Fibroblast of lung (primary cell): ENCODE results near the gene GYPE.
"Not testable (repeated sequence)": the region's sequence is repeated elsewhere in the genome, so short reads cannot be mapped to it uniquely, and the experiment has no call there.

Source experiments
- CTCF ChIP-seq, 2 donors: IDR thresholded peaks in 1 of 2; conservative IDR thresholded peaks in 1 of 2; 1 replicate in 1 of 2; 2 replicates in 1 of 2; pipeline ENCODE4 v1.5.1; 2011 to 2012; ENCODE audit warnings: low read length in 2 of 2, control low read depth in 1 of 2, inconsistent platforms in 1 of 2, low read depth in 1 of 2, mild to moderate bottlenecking in 1 of 2
- EZH2 ChIP-seq: IDR thresholded peaks from 2 replicates; pipeline ENCODE4 v1.5.1; 2012; ENCODE audit warnings: low read length, control low read depth, mild to moderate bottlenecking; ENCODE audit errors: missing control alignments

- not testable (repeated sequence) for TF ChIP-seq EZH2; CTCF (conservative IDR thresholded peaks at IDR 0.05 in 1 of 2, IDR thresholded peaks at IDR 0.05 in 1 of 2; ENCODE audit: low read depth in 1 of 2, low read length in 2 of 2)
Observed at GRCh38 chr4:143950185-143950584, 44.8 kb upstream of the GYPE start.
